HG03060 (cell line): ENCODE results near the gene HYI.
"Not testable (repeated sequence)": the region's sequence is repeated elsewhere in the genome, so short reads cannot be mapped to it uniquely, and the experiment has no call there.

ENCODE experiments used
- ATAC-seq: cut with Tn5 transposase; IDR thresholded peaks from one replicate; pipeline ENCODE4 v1.9.1; 2021; ENCODE audit warnings: low read depth, moderate number of reproducible peaks; ENCODE audit not compliant: unreplicated experiment

The HYI gene

DNA sequence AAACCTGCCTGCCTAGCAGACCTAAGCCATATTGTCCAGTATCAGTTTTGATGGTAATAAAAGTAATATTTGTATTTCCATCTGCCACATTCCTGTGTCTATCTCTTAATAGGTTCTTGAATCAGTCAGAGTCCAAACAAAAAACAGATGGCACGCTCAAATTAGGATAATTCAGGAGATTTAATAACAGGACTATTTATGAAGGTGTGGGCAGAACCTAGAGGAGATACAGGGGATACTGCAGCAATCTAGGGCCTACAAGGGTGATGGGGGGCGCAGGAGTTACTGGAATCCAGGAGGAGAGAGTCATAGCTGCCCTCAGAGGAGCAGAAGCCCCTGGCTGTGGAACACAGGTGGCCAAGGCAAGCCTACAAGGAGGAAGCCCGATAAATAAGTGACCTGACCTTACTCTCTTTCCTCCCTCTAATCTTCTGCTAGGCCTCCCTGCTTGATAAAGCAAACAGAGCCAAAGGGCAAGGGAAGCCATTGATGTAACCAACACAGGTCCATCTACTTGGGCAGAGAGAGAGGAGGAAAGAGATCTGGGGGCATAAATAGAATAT is 11.9 kb upstream of the HYI start:
- no peak for ATAC-seq

DNA sequence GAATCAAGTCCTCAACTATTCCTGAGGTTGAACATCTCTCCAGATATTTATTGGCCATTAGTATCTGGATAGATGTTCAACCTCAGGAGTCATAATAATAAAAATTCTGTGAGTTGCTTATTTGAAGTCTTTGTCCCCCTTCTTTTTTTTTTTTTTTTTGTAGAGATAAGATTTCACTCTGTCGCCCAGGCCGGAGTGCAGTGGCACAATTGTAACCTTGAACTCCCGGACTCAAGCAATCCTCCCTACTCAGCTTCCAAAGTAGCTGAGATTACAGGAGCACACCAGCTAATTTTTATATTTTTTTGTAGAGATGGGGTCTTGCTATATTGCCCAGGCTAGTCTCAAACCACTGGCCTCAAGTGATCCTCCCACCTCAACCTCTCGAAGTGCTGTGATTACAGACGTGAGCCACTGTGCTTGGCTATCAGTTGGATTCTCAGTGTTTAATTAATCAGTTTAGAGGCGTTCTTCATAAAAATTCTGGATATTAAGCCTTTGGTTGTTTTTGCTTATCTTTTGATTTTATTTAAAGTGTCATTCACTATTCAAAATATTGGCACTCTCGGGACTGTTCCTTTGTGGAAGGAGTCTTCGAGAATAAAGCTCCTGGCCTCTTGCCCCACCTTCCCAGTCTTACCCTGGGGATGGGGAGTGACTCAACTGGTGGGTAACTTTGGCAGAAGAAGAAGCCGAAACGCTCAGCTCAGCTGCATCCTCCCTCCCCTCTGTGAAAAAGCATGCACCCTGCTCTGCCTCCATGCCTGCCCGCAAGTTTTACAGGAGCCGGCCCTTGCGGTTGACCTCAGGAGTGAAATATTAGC is 11.2 kb upstream of the HYI start:
- no peak for ATAC-seq

GRCh38 chr1:43463479-43463878 is 9.7 kb upstream of the HYI start:
- ATAC-seq = no peak

- no peak for ATAC-seq
Measured at GRCh38 chr1:43460988-43461693, 7.4 kb upstream of the HYI start.

GRCh38 chr1:43458379-43458778 is 4.6 kb upstream of the HYI start:
- not testable (repeated sequence) for ATAC-seq

DNA sequence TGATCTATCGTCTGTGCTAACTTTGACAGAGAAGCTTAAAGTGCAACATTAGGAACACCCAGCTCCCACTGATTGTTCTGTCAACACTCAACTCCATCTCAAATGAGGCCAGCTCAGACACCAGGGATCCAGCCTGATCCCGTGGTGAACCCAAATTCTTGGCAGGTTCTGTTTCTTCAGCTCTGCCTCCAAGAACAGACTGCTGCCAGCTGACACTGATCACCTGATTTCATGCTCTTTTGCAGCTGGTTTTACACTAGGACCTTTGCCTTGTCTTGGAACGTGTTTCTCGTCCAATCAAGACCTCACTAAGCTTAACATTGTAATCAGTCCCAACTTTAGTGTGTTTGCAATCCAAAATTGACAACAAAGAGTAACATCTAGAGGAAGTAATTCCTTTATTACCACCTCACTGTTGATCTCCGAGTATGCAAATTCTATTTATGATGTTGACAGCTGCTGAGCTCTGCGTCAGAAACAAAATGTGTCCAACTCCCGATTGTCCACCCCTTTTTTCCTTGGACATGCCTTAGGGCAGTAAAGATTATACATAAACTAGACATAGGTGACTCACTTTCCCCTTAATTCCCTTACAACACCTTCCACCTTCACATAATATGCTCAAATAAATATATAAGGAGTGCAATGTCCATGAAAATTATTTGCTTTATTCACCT is 1.6 kb upstream of the HYI start:
- ATAC-seq = no peak

DNA sequence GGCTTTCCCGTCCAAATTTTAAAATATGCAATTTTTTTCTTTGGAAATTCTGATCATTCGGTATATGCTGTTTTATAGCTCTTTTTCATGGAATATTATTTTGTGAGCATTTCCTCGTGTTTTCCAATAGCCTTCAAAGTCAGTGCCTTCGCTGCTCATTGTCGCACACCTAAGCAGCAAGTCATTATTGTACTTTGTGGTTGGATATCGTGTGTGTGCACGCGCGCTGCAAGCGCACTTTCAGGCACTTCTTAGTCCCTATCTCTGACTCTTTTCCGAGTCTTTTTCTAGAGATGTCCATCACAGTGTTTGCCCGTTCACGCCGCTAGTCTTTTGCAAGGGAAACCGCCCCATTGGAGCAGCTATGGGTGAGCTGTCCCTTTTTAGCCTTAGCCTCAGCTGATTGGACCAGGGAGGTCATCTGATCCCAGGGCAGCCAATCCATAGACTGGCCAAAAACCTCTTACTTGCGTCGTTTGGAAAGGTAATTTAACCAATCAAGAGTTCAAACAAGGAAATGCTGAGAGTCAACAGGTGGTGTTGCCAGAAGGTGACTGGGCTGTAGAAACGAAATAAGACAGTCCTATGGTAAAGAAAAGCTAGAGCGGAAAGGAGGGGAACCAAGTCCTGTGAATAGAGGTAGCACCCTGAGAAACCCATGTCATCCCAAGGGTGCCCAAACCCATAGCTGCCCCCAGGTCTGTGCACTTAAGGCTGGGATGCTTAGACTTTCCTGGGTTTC is 710 bp upstream of the HYI start:
- ATAC-seq = no peak

DNA sequence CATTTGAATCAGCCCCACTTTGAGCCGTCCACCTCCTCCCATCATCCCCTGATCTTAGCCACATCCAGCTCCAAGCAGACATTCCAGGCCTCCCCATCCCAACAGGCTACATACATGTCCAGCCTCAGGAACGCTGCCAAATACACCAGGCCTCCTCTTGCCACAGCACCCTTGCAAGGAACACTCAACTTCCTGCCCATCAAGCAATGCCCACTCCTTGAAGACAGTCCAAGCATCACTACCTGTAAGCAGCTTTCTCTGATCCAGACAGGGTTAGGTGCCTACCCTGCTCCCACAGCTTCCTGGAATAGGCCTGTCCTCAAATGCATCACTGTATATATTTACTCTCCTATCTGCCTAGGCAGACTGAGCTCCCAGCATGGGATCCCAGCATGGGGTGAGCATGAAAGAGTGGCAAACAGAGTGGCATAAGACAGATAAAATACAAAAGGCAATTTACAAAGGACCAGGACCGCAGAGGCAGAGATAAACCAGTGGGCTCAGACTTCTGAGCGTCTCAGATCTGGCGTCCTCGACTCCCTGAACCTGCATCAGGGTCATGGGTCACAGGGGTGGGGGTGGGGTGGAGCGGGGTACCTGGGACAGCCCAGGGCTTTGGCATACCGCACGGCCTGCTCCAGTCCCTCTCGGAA is 816 bp downstream of the HYI start:
- ATAC-seq = no peak

GRCh38 chr1:43451701-43452532 is 1.8 kb downstream of the HYI start:
- no peak for ATAC-seq

- ATAC-seq = no peak
Measured at GRCh38 chr1:43451157-43451591, 2.6 kb downstream of the HYI start.

- no peak for ATAC-seq
Measured at GRCh38 chr1:43450251-43450941, 3.3 kb downstream of the HYI start.

DNA sequence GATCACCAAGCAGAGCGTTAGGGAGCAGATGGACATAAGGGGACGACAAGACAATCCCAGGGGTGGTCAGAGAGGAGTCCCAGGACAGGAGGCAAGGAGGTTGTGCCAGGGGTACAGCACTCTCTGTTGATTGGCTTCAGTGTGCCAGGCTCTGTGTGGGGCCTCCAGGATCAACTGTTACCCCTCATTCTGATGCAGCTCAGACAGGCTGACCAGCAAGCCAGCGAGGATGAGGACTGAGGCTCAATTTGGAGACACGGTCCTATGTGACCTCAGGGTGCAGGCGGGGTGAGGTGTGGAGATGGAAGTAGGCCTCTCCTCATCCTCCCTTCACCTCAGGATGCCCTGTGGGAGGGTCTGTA is 4.0 kb downstream of the HYI start:
- ATAC-seq = no peak

GRCh38 chr1:43448955-43449707 is 4.6 kb downstream of the HYI start:
- ATAC-seq = no peak

DNA sequence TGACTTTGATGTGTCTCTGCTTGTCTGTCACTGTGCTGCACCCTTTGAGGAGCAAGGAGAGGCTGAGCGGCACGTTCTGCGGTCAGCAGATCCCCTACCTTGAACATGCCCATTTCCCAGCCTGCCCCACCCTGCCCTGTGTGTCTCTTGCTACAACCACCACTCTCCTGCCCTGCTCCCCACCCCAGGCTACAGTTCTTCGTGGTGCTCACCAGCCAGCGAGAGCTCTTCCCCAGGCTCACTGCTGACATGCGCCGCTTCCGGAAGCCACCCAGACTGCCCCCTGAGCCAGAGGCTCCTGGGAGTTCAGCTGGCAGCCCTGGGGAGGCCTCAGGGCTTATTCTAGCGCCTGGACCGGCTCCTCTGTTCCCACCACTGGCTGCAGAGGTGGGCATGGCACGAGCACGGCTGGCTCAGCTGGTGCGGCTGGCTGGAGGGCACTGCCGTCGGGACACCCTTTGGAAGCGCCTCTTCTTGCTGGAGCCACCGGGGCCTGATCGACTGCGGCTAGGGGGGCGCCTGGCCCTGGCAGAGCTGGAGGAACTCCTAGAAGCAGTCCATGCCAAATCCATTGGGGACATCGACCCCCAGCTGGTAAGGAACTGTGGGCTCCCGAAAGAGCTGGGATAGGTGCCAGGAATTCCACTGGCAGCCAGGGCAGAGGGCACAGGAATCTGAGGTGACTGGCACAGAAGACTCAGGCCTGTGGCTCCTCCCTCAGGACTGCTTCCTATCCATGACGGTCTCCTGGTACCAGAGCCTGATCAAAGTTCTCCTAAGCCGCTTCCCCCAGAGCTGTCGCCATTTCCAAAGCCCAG is 5.6 kb downstream of the HYI start:
- ATAC-seq = no peak

- no peak for ATAC-seq
Measured at GRCh38 chr1:43446881-43447835, 6.6 kb downstream of the HYI start.

- no peak for ATAC-seq
Measured at GRCh38 chr1:43446388-43446740, 7.4 kb downstream of the HYI start.
